Immature natural killer cell (primary cell): ENCODE measurements around the gene LYSMD2. TPM values are rescaled to one million over a fixed set of nuclear protein-coding genes. Genes with fewer than 3 reads are reported as not detected.

Experiments
- DNase-seq, 3 donors: peaks; one replicate each; pipeline ENCODE4 v3.0.0; 2022; ENCODE audit warnings: mixed read lengths in 1 of 3
- H3K27ac Mint-ChIP-seq, 6 donors: one replicate each; pipeline ENCODE4 v1.8.0; 2020; ENCODE audit warnings: mixed read lengths in 6 of 6, mild to moderate bottlenecking in 5 of 6, inconsistent platforms in 4 of 6, moderate library complexity in 3 of 6
- H3K27me3 Mint-ChIP-seq, 3 donors: one replicate each; pipeline ENCODE4 v1.8.0; 2020 to 2021; ENCODE audit warnings: low read depth in 3 of 3, mild to moderate bottlenecking in 3 of 3, mixed read lengths in 3 of 3, moderate library complexity in 3 of 3, inconsistent platforms in 1 of 3
- H3K36me3 Mint-ChIP-seq, 3 donors: one replicate each; pipeline ENCODE4 v1.8.0; 2020; ENCODE audit warnings: mixed read lengths in 3 of 3, inconsistent platforms in 2 of 3, mild to moderate bottlenecking in 2 of 3
- H3K4me1 Mint-ChIP-seq, 2 donors: one replicate each; pipeline ENCODE4 v1.8.0; 2020; ENCODE audit warnings: inconsistent platforms in 2 of 2, mild to moderate bottlenecking in 2 of 2, mixed read lengths in 2 of 2, moderate library complexity in 1 of 2
- H3K4me3 Mint-ChIP-seq, 5 donors: one replicate each; pipeline ENCODE4 v1.8.0; 2020; ENCODE audit warnings: mild to moderate bottlenecking in 5 of 5, mixed read lengths in 5 of 5, inconsistent platforms in 3 of 5, moderate library complexity in 3 of 5
- H3K9me3 Mint-ChIP-seq, 6 donors: one replicate each; pipeline ENCODE4 v1.8.0; 2020; ENCODE audit warnings: mild to moderate bottlenecking in 6 of 6, mixed read lengths in 6 of 6, inconsistent platforms in 4 of 6, moderate library complexity in 3 of 6
- polyA plus RNA-seq, 3 donors: library from polyadenylated mRNA; unstranded; fragments of 300-500 nt; fragmentation: Illumina TruSeq; gene quantifications; one replicate each; pipeline ENCODE4 v1.2.3, GENCODE V29; 2021

Gene LYSMD2
- polyA plus RNA-seq, 3 donors from 2014 or later = 24.9 to 36.2 (median 33.6) TPM

- no peak overlapping the region for H3K27ac Mint-ChIP-seq
- H3K27me3 Mint-ChIP-seq = no peaks in the 10 kb centered on the region
- no peak for DNase-seq
- peaks cover 13 to 23% (median 20%) of the 10 kb centered on the region in 3 donors for H3K36me3 Mint-ChIP-seq
- H3K4me3 Mint-ChIP-seq = no peak overlapping the region
- H3K4me1 Mint-ChIP-seq = peaks cover 18 to 27% of the 10 kb centered on the region in 2 donors
- H3K9me3 Mint-ChIP-seq = no peaks in the 10 kb centered on the region
Observed at GRCh38 chr15:51721199-51721960, 16.1 kb downstream of the LYSMD2 start.

GRCh38 chr15:51720201-51720995, 17.1 kb downstream of the LYSMD2 start:
- Mint-ChIP-seq H3K4me1 (peaks cover 13 to 17% of the 10 kb centered on the region in 2 donors), H3K9me3 (no peaks in the 10 kb centered on the region), H3K36me3 (peaks cover 13 to 23% (median 17%) of the 10 kb centered on the region in 3 donors), H3K27me3 (no peaks in the 10 kb centered on the region), H3K4me3 (no peak overlapping the region), H3K27ac (peak overlapping the region in 2 of 6 donors; percentile 45 to 51)
- no peak for DNase-seq

GRCh38 chr15:51718746-51719145, 18.7 kb downstream of the LYSMD2 start:
- H3K36me3 Mint-ChIP-seq = peaks cover 13 to 27% (median 17%) of the 10 kb centered on the region in 3 donors
- peak overlapping the region in 1 of 6 donors; percentile 46 for H3K27ac Mint-ChIP-seq
- peaks cover 0 to under 1% of the 10 kb centered on the region in 2 donors for H3K4me1 Mint-ChIP-seq
- DNase-seq = no peak
- H3K9me3 Mint-ChIP-seq = no peaks in the 10 kb centered on the region
- H3K27me3 Mint-ChIP-seq = no peaks in the 10 kb centered on the region
- H3K4me3 Mint-ChIP-seq = no peak overlapping the region

- no peaks in the 10 kb centered on the region for H3K27me3 Mint-ChIP-seq
- H3K9me3 Mint-ChIP-seq = no peaks in the 10 kb centered on the region
- no peak for DNase-seq
- H3K36me3 Mint-ChIP-seq = peaks cover 13 to 24% (median 17%) of the 10 kb centered on the region in 3 donors
- peak overlapping the region in 1 of 6 donors; percentile 2 for H3K27ac Mint-ChIP-seq
- no peak overlapping the region for H3K4me3 Mint-ChIP-seq
- no peaks in the 10 kb centered on the region for H3K4me1 Mint-ChIP-seq
Observed at GRCh38 chr15:51718219-51718618, 19.2 kb downstream of the LYSMD2 start.

GRCh38 chr15:51714911-51715310, 22.5 kb downstream of the LYSMD2 start:
- no peak for DNase-seq
- H3K9me3 Mint-ChIP-seq = no peaks in the 10 kb centered on the region
- peaks cover 0 to 9% (median 3%) of the 10 kb centered on the region in 3 donors for H3K36me3 Mint-ChIP-seq
- H3K27me3 Mint-ChIP-seq = peaks cover 0 to 1% (median 0%) of the 10 kb centered on the region in 3 donors
- H3K27ac Mint-ChIP-seq = no peak overlapping the region
- H3K4me1 Mint-ChIP-seq = no peaks in the 10 kb centered on the region
- H3K4me3 Mint-ChIP-seq = no peak overlapping the region

- Mint-ChIP-seq H3K4me3 (no peak overlapping the region), H3K27ac (no peak overlapping the region), H3K9me3 (no peaks in the 10 kb centered on the region), H3K4me1 (no peaks in the 10 kb centered on the region), H3K27me3 (peaks cover 0 to 2% (median 0%) of the 10 kb centered on the region in 3 donors), H3K36me3 (peaks cover 0 to 9% (median 3%) of the 10 kb centered on the region in 3 donors)
- DNase-seq = no peak
Observed at GRCh38 chr15:51714162-51714561, 23.3 kb downstream of the LYSMD2 start.

GRCh38 chr15:51709031-51709430, 28.4 kb downstream of the LYSMD2 start:
- peaks cover 0 to 2% (median 0%) of the 10 kb centered on the region in 3 donors for H3K27me3 Mint-ChIP-seq
- H3K4me1 Mint-ChIP-seq = no peaks in the 10 kb centered on the region
- H3K36me3 Mint-ChIP-seq = peaks cover 0 to 5% (median 3%) of the 10 kb centered on the region in 3 donors
- no peak overlapping the region for H3K27ac Mint-ChIP-seq
- H3K9me3 Mint-ChIP-seq = no peaks in the 10 kb centered on the region
- no peak overlapping the region for H3K4me3 Mint-ChIP-seq
- DNase-seq = no peak

- no peak for DNase-seq
- H3K4me1 Mint-ChIP-seq = no peaks in the 10 kb centered on the region
- H3K4me3 Mint-ChIP-seq = no peak overlapping the region
- H3K27ac Mint-ChIP-seq = no peak overlapping the region
- H3K27me3 Mint-ChIP-seq = peaks cover 0 to 2% (median 0%) of the 10 kb centered on the region in 3 donors
- H3K9me3 Mint-ChIP-seq = no peaks in the 10 kb centered on the region
- H3K36me3 Mint-ChIP-seq = peaks cover 0 to 3% (median 3%) of the 10 kb centered on the region in 3 donors
Observed at GRCh38 chr15:51708013-51708412, 29.4 kb downstream of the LYSMD2 start.

- Mint-ChIP-seq H3K36me3 (peaks cover 0 to 3% (median 0%) of the 10 kb centered on the region in 3 donors), H3K9me3 (no peaks in the 10 kb centered on the region), H3K27ac (no peak overlapping the region), H3K27me3 (peaks cover 0 to 2% (median 0%) of the 10 kb centered on the region in 3 donors), H3K4me1 (no peaks in the 10 kb centered on the region), H3K4me3 (no peak overlapping the region)
- DNase-seq = no peak
Observed at GRCh38 chr15:51706926-51707608, 30.4 kb downstream of the LYSMD2 start.

- H3K4me3 Mint-ChIP-seq = no peak overlapping the region
- DNase-seq = no peak
- H3K9me3 Mint-ChIP-seq = no peaks in the 10 kb centered on the region
- H3K27me3 Mint-ChIP-seq = peaks cover 0 to 3% (median 2%) of the 10 kb centered on the region in 3 donors
- no peak overlapping the region for H3K27ac Mint-ChIP-seq
- H3K4me1 Mint-ChIP-seq = no peaks in the 10 kb centered on the region
- H3K36me3 Mint-ChIP-seq = peaks cover 0 to 3% (median 0%) of the 10 kb centered on the region in 3 donors
Observed at GRCh38 chr15:51706291-51706690, 31.2 kb downstream of the LYSMD2 start.

- no peak overlapping the region for H3K27ac Mint-ChIP-seq
- H3K4me1 Mint-ChIP-seq = no peaks in the 10 kb centered on the region
- H3K36me3 Mint-ChIP-seq = no peaks in the 10 kb centered on the region
- peaks cover 0 to 5% (median 2%) of the 10 kb centered on the region in 3 donors for H3K27me3 Mint-ChIP-seq
- no peak for DNase-seq
- H3K9me3 Mint-ChIP-seq = no peaks in the 10 kb centered on the region
- no peak overlapping the region for H3K4me3 Mint-ChIP-seq
Observed at GRCh38 chr15:51702710-51703109, 34.7 kb downstream of the LYSMD2 start.

GRCh38 chr15:51699373-51699772, 38.1 kb downstream of the LYSMD2 start:
- Mint-ChIP-seq H3K9me3 (no peaks in the 10 kb centered on the region), H3K36me3 (no peaks in the 10 kb centered on the region), H3K27ac (no peak overlapping the region), H3K4me1 (no peaks in the 10 kb centered on the region), H3K27me3 (peaks cover 0 to 5% (median 2%) of the 10 kb centered on the region in 3 donors), H3K4me3 (no peak overlapping the region)
- DNase-seq = no peak

- no peak overlapping the region for H3K4me3 Mint-ChIP-seq
- no peak for DNase-seq
- no peak overlapping the region for H3K27ac Mint-ChIP-seq
- no peaks in the 10 kb centered on the region for H3K9me3 Mint-ChIP-seq
- no peaks in the 10 kb centered on the region for H3K4me1 Mint-ChIP-seq
- H3K36me3 Mint-ChIP-seq = no peaks in the 10 kb centered on the region
- peaks cover 1 to 9% (median 2%) of the 10 kb centered on the region in 3 donors for H3K27me3 Mint-ChIP-seq
Observed at GRCh38 chr15:51697163-51697562, 40.3 kb downstream of the LYSMD2 start.
